HG03196 (cell line): ENCODE measurements around the gene ILKAP.
A peak's percentile ranks its signal among the peaks of the same experiment; 100 is the strongest.

Source experiments
- ATAC-seq: cut with Tn5 transposase; IDR thresholded peaks from one replicate; pipeline ENCODE4 v1.9.1; 2021; ENCODE audit not compliant: unreplicated experiment

Gene ILKAP

GRCh38 chr2:238237431-238238135, 34.1 kb upstream of the ILKAP start:
- ATAC-seq, result no peak

GRCh38 chr2:238236571-238236970, 33.1 kb upstream of the ILKAP start:
- no peak for ATAC-seq

GRCh38 chr2:238235856-238236255, 32.4 kb upstream of the ILKAP start:
- no peak for ATAC-seq

DNA sequence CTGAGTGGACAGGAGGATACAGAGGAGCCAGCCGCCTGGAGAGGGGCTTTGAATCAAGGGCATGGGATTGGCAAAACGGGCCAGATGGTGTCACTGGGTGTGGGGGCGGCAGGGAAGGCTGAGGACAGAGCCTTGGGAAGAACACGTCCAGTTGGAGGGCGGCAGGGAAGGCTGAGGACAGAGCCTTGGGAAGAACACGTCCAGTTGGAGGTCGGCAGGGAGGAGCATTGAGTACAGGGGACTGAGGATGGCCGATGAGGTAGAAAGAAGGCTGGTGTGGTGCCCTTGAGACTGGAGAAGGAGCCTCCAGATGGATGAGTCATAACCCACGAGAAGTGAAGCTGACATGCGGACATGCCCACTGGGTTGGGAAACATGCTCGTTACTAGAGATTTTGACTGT, 31.8 kb upstream of the ILKAP start:
- no peak for ATAC-seq

DNA sequence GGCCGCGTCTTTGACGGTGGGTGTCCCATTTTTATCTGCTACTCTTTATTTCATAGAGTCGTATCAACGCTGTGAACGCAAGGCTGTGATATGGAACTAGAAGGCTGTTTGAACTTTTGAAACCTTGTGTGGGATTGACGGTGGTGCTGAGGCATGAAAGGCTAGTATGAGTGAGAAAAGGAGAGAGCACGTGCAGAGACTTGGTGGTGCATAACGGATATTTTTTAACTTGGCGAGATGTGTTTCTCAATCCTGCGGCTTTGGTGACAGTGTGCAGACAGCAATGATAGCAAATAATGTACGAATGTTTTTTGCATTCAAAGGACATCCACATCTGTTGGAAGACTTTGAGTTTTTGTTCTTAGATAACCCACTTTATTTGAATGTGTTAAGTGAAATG, 30.1 kb upstream of the ILKAP start:
- no peak for ATAC-seq

DNA sequence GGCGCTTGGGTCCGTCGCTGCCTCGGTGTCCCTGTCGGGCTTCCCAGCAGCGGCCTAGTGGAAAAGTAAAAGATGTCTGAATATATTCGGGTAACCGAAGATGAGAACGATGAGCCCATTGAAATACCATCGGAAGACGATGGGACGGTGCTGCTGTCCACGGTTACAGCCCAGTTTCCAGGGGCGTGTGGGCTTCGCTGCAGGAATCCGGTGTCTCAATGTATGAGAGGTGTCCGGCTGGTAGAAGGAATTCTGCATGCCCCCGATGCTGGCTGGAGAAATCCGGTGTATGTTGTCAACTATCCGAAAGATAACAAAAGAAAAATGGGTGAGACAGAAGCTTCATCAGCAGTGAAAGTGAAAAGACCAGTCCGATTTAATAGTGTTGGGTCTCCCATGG, 28.3 kb upstream of the ILKAP start:
- ATAC-seq, result no peak

- peak; percentile 56 for ATAC-seq
These were observed 27.8 kb upstream of the ILKAP start for GRCh38 chr2:238231251-238231793.

GRCh38 chr2:238230699-238231098, 27.2 kb upstream of the ILKAP start:
- ATAC-seq, result no peak

DNA sequence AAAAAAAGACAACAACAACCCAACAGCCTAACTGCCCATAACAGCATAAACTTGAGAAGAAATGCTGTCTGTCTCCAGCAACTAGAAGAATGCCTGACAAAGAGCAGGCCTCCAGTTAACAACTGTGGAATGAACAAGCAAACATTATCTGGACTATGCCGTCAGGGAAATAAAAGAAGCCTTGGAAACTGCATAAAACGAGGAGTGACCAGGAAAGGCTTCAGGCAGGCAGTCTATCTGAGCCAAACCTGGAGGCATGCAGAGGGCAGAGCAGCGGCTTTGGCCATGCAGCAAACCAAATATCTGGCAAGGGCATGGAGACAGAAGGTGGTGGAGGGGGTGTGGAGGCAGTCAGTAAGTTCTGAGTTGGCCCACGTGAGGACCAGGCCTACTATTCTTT, 25.2 kb upstream of the ILKAP start:
- ATAC-seq, result no peak

GRCh38 chr2:238227587-238228032, 24.1 kb upstream of the ILKAP start:
- no peak for ATAC-seq

DNA sequence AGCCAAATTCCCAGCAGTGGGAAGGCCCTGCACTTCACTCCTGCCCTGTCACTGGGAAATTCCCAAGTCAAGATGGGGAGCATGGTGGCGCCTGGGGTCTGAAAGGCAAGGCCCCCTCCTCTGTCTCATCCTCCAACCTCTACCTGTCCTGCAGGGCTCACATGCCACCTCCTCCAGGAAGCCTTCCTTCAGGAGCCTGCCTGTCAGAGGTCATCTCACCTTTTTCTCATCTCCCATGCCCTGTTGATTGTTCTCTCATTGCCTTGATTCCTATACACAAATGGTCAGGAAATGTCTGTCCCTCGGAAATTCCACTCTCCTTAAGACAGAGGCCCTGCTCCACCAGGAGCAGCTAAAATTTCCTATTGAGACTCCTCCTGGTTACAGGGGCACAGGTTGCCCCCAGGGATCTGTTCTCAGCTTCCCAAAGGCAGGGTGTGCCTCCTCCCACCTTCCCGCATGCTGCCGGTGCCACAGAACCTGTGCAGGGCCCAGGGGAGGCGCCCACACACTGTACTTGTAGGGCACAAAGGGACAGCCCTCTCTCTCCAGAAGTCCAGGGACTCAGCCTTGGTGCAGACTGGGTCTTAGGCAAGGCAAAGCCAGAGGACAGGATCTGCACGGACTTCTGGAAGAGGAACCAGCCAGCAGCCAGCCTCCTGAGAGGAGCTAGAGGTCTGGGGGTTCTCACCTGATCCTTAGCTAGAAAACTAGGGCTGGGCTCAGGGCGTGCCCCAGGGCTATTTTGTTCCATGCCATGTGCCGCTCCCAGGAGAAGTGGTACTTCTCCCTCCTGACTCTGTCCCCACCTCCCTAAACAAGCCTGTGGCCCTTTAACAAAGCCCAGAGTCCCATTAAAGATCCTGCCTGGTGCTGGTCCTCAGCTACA, 23.4 kb upstream of the ILKAP start:
- no peak for ATAC-seq

DNA sequence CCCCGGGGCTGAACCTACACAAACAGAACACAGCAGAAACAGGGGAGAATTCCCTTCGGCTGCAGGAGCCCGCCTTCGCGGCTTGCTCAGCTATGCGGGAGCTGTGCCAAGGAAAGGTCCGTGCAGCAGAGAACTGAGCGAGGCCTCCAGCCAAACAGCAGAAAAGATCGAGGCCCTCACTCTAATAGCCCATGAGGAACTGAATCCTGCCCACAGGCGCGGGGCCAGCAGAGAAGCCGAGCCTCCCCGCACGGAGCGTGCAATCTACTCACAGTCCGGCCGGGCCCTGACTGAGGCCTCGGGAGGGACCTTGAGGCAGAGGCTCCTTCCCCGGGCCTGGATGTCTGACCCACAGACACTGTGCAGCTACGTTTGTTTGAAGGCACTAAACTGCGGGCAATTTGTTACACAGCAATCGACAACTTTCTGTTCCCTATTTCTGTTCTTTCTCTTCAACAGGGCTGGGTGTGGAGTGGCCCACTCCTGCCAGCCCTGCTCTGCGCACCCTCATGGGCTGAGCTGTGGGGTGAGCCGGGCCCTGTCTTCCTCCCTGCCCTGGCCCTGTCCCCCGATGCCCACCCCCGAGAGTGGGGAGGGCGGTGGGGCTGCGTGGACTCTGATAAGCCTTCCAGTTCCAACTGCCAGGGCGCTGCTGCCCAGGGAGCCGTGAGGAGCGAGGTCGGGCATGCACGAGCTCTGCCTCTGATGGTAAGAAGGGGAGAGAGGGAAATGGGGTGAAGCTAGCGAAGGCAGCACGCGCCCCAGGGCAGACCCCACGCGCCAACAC, 22.6 kb upstream of the ILKAP start:
- no peak for ATAC-seq

GRCh38 chr2:238225121-238225520, 21.6 kb upstream of the ILKAP start:
- ATAC-seq, result no peak

- no peak for ATAC-seq
These were observed 21.0 kb upstream of the ILKAP start for GRCh38 chr2:238224356-238225035.

DNA sequence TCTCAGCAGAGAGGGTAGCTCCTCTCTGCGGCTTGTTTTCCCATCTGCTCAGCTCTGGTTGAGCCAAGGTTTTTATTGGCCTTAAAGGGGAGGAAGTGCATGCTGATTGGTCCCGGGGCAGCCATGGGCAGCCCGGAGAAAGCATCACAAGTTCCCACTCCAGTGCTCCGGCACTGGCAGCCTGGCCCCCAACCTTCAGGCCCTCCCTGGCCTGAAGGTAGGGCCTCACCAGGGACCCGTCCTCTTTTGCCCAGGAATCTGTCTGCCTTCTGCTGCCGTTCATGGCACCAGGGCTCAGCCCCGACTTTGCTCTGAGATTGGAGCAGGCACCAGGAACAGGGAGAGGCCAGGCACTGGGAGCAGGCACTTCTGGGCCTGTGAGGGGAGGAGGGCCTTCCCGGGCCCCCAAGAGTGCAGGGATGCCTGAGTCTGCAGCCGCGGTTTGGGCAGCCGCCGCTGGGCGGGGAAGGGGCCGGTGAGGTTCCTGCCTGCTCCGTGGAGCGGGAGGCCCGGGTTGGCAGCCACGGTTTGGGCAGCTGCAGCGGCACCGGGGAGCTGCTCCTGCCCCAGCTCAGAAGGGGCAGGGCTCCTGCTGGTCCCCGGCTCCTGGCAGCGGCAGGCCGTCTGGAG, 17.5 kb upstream of the ILKAP start:
- ATAC-seq, result no peak

DNA sequence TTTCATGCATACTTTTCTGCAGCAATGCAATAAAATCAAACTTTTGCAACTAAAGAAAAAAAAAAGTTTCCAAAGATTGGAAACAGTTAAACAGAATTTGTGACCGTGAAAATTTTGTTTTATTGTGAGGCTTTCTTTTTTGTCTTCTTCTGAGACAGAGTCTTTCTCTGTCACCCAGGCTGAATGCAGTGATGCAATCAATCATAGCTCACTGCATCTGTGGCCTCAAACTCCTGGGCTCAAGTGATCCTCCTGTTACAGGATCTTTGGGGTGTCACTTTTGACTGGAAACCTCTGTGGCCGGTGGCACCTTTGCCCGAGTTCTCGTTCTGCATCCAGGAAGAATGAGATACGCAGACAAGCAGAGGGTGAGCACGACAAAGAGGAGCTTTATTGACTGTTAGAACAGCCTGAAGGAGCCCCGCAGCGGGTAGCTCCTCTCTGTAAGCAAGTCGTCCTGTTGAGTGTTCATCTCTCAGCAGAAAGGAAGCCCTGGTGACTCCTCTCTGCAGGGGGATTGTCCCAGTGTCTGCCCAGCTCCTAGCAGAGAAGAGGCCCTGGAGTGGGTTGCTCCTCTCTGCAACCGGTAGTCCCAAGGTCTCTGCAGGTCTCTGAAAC, 16.9 kb upstream of the ILKAP start:
- ATAC-seq, result no peak

GRCh38 chr2:238216651-238217184, 13.2 kb upstream of the ILKAP start:
- ATAC-seq, result no peak

DNA sequence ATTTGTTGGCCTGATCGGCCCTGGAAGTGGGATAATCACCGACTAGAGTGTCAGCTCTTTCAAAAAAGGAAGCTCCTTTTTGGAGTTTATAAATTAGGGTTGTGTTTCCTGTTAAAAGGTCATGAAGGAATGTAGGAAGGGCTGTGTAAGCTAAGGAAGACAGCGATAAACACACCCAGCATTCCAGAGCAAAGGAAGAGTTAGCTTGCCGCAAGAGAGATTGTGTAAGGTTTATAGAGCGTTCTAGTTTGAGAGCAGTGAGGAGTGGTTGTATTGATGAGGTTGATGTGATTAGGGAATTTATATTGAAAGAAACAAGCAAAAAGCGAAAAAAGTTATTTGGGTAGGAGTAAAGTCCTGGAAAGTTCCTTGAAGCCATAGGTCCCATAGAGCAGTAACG, 3.5 kb upstream of the ILKAP start:
- ATAC-seq, result no peak

GRCh38 chr2:238203973-238204683, 633 bp upstream of the ILKAP start:
- peak; percentile 6 for ATAC-seq
